ENCODE results near the gene KCNQ4.

KCNQ4 gene

GRCh38 chr1:40774266-40774998 is 9.2 kb upstream of the KCNQ4 start:
- no peaks in the 10 kb centered on the region for H3K9me3 ChIP-seq (ENCODE audit: control insufficient read depth, insufficient read depth, low read length)
- H3K4me1 ChIP-seq (ENCODE audit: control insufficient read depth, low read length), result no peaks in the 10 kb centered on the region
- H3K27ac ChIP-seq (ENCODE audit: low read depth, low read length), result no peak overlapping the region
- no peak overlapping the region for H3K4me3 ChIP-seq (ENCODE audit: low read length)
- 0 out of 2 replicates have a peak, but pooled peaks cover 6% of the 10 kb centered on the region for H3F3A ChIP-seq (ENCODE audit: control insufficient read depth, insufficient read depth)
- H3K4me2 ChIP-seq (ENCODE audit: low read length), result no peak overlapping the region
- H4K20me1 ChIP-seq (ENCODE audit: control insufficient read depth, insufficient read depth, low read depth, low read length), result no peaks in the 10 kb centered on the region
- no peaks in the 10 kb centered on the region for H3K27me3 ChIP-seq (ENCODE audit: control insufficient read depth, low read length)
- no peaks in the 10 kb centered on the region for H3K79me2 ChIP-seq (ENCODE audit: control insufficient read depth, low read length)
- H3K9me2 ChIP-seq (replicated peaks; ENCODE audit: control insufficient read depth, low read length), result no peaks in the 10 kb centered on the region
- TF ChIP-seq CTCF (IDR thresholded peaks at IDR 0.05; ENCODE audit: low read depth, low read length, poor library complexity, severe bottlenecking) (peak; percentile 96), EZH2phosphoT487 (IDR thresholded peaks at IDR 0.05; ENCODE audit: borderline replicate concordance, low read length) (no peak)
- H3K36me3 ChIP-seq (ENCODE audit: control insufficient read depth, low read length), result peaks cover 12% of the 10 kb centered on the region

DNA sequence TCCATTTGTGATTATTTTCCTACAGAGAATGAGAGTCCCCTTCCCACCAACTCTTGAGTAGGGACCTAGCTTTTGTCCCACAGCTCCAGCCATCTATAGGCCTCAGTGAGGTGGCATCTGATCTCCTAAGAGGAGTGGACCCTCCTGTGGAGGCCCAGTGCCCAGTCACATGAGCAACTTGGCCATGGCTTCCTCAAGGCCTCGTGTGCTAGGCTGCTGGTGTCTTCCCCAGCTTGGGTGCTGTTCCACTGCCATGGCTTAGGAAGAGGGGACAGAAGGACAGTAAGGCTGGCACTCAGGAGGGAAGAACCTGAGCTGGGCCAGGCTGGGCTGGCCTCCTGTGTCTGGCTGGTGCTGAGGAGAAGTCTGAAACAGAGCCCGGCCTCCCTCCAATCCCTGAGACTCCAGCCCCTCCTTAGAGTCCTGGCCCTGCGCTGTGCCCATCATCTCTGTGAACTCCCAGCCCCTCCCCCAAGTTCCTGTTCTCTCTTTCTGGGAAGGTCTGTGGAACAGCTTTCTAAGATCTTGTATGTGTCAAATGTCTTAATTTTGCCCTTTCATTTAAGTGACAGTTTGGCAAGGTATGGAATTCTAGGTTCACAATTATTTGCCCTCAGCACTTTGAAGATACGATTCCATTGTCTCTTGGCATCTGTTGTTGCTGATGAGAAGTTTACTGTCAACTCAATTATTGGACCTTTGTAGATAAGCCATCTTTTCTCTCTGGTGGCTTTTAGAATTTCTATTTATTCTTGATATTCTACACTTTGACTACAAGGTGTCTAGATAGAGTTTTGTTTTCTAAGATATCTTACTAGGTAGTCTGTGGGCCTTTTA is 7.1 kb upstream of the KCNQ4 start:
- H3K27ac ChIP-seq (ENCODE audit: low read depth, low read length), result no peak overlapping the region
- no peak overlapping the region for H3K4me2 ChIP-seq (ENCODE audit: low read length)
- H3K79me2 ChIP-seq (ENCODE audit: control insufficient read depth, low read length), result no peaks in the 10 kb centered on the region
- no peaks in the 10 kb centered on the region for H3K27me3 ChIP-seq (ENCODE audit: control insufficient read depth, low read length)
- H3K9me2 ChIP-seq (replicated peaks; ENCODE audit: control insufficient read depth, low read length), result no peaks in the 10 kb centered on the region
- TF ChIP-seq CTCF (IDR thresholded peaks at IDR 0.05; ENCODE audit: low read depth, low read length, poor library complexity, severe bottlenecking) (no peak), EZH2phosphoT487 (IDR thresholded peaks at IDR 0.05; ENCODE audit: borderline replicate concordance, low read length) (no peak)
- no peaks in the 10 kb centered on the region for H4K20me1 ChIP-seq (ENCODE audit: control insufficient read depth, insufficient read depth, low read depth, low read length)
- no peaks in the 10 kb centered on the region; the same call in 1 of the 2 replicates for H3K36me3 ChIP-seq (ENCODE audit: control insufficient read depth, low read length)
- H3F3A ChIP-seq (ENCODE audit: control insufficient read depth, insufficient read depth), result 0 out of 2 replicates have a peak, but pooled peaks cover 6% of the 10 kb centered on the region
- no peaks in the 10 kb centered on the region for H3K4me1 ChIP-seq (ENCODE audit: control insufficient read depth, low read length)
- H3K4me3 ChIP-seq (ENCODE audit: low read length), result no peak overlapping the region
- H3K9me3 ChIP-seq (ENCODE audit: control insufficient read depth, insufficient read depth, low read length), result no peaks in the 10 kb centered on the region

- H4K20me1 ChIP-seq (ENCODE audit: control insufficient read depth, insufficient read depth, low read depth, low read length), result no peaks in the 10 kb centered on the region
- no peaks in the 10 kb centered on the region for H3K79me2 ChIP-seq (ENCODE audit: control insufficient read depth, low read length)
- no peaks in the 10 kb centered on the region for H3K9me2 ChIP-seq (replicated peaks; ENCODE audit: control insufficient read depth, low read length)
- no peak overlapping the region for H3K4me3 ChIP-seq (ENCODE audit: low read length)
- no peak overlapping the region for H3K27ac ChIP-seq (ENCODE audit: low read depth, low read length)
- H3K4me2 ChIP-seq (ENCODE audit: low read length), result no peak overlapping the region
- H3K9me3 ChIP-seq (ENCODE audit: control insufficient read depth, insufficient read depth, low read length), result no peaks in the 10 kb centered on the region
- H3K36me3 ChIP-seq (ENCODE audit: control insufficient read depth, low read length), result no peaks in the 10 kb centered on the region
- peaks cover 3% of the 10 kb centered on the region; the same call in 1 of the 2 replicates for H3K27me3 ChIP-seq (ENCODE audit: control insufficient read depth, low read length)
- TF ChIP-seq EZH2phosphoT487 (IDR thresholded peaks at IDR 0.05; ENCODE audit: borderline replicate concordance, low read length), result no peak
- TF ChIP-seq CTCF (IDR thresholded peaks at IDR 0.05; ENCODE audit: low read depth, low read length, poor library complexity, severe bottlenecking), result no peak
- no peaks in the 10 kb centered on the region for H3K4me1 ChIP-seq (ENCODE audit: control insufficient read depth, low read length)
- H3F3A ChIP-seq (ENCODE audit: control insufficient read depth, insufficient read depth), result 0 out of 2 replicates have a peak, but pooled peaks cover 5% of the 10 kb centered on the region
These were observed 6.2 kb upstream of the KCNQ4 start for GRCh38 chr1:40777224-40777970.

All from DOHH2 (cell line).